ENCODE measurements around the gene IQGAP1.

GRCh38 chr15:90349821-90350220, 38.2 kb upstream of the IQGAP1 start:
- TF ChIP-seq EZH2 (IDR thresholded peaks at IDR 0.05; ENCODE audit: borderline replicate concordance) (no peak), CTCF (IDR thresholded peaks at IDR 0.05; ENCODE audit: poor library complexity) (no peak)

Data from hepatocyte (in vitro differentiated cells).